ENCODE data around the gene NPM1.
"Not testable (repeated sequence)": the region's sequence is repeated elsewhere in the genome, so short reads cannot be mapped to it uniquely, and the experiment has no call there.

Gene NPM1

GRCh38 chr5:171400169-171400568 lies 12.5 kb downstream of the NPM1 start:
- no peak for ATAC-seq

DNA sequence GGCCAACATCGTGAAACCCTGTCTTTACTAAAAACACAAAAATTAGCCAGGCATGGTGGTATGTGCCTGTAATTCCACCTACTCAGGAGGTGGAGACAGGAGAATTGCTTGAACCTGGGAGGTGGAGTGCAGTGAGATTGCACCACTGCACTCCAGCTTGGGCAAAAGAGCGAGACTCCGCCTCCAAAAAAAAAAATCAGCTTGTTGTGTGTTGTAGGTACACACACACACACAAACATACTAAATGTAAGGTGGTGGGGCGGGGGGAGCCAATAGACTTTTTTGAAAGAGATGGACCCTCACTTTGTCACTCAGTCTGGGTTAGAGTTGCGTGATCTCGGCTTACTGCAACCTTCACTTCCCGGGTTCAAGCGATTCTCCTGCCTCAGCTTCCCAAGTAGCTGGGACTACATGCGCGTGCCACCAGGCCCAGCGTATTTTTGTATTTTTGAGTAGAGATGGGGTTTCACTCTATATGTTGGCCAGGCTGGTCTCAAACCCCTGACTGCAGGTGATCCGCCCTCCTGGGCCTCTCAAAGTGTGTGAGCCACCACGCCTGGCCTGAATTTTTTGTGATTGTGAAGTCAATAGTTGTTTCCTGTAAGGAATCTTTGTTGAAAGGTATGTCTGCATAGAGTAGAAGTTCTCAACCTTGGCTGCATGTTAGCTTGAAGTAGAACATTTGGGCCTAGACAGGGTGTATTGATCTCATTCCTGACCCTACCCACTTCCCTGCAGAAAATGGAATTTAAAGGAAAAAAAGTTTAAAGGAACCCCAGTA lies 13.7 kb downstream of the NPM1 start:
- TF ChIP-seq, protein P1, sequence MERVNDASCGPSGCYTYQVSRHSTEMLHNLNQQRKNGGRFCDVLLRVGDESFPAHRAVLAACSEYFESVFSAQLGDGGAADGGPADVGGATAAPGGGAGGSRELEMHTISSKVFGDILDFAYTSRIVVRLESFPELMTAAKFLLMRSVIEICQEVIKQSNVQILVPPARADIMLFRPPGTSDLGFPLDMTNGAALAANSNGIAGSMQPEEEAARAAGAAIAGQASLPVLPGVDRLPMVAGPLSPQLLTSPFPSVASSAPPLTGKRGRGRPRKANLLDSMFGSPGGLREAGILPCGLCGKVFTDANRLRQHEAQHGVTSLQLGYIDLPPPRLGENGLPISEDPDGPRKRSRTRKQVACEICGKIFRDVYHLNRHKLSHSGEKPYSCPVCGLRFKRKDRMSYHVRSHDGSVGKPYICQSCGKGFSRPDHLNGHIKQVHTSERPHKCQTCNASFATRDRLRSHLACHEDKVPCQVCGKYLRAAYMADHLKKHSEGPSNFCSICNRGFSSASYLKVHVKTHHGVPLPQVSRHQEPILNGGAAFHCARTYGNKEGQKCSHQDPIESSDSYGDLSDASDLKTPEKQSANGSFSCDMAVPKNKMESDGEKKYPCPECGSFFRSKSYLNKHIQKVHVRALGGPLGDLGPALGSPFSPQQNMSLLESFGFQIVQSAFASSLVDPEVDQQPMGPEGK (CRISPR knock-in tag; IDR thresholded peaks at IDR 0.05; ENCODE audit: borderline replicate concordance) = no peak
- no peak for TF ChIP-seq POU6F1 (CRISPR knock-in tag; IDR thresholded peaks at IDR 0.05; ENCODE audit: borderline replicate concordance, low read depth)
- TF ChIP-seq ZC3H10 (CRISPR knock-in tag; IDR thresholded peaks at IDR 0.05) = no peak
- no peak for TF ChIP-seq ZNF8 (CRISPR knock-in tag; IDR thresholded peaks at IDR 0.05)
- TF ChIP-seq ZNF565 (CRISPR knock-in tag; conservative IDR thresholded peaks at IDR 0.05; ENCODE audit: low read depth) = no peak
- TF ChIP-seq OSR1 (CRISPR knock-in tag; IDR thresholded peaks at IDR 0.05) = no peak
- no peak for TF ChIP-seq GLIS3 (CRISPR knock-in tag; IDR thresholded peaks at IDR 0.05)
- no peak for TF ChIP-seq CSDC2 (CRISPR knock-in tag; IDR thresholded peaks at IDR 0.05)
- TF ChIP-seq ZFP3 (CRISPR knock-in tag; IDR thresholded peaks at IDR 0.05) = no peak
- TF ChIP-seq, protein P2, sequence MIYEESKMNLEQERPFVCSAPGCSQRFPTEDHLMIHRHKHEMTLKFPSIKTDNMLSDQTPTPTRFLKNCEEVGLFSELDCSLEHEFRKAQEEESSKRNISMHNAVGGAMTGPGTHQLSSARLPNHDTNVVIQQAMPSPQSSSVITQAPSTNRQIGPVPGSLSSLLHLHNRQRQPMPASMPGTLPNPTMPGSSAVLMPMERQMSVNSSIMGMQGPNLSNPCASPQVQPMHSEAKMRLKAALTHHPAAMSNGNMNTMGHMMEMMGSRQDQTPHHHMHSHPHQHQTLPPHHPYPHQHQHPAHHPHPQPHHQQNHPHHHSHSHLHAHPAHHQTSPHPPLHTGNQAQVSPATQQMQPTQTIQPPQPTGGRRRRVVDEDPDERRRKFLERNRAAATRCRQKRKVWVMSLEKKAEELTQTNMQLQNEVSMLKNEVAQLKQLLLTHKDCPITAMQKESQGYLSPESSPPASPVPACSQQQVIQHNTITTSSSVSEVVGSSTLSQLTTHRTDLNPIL (CRISPR knock-in tag; IDR thresholded peaks at IDR 0.05; ENCODE audit: low read depth) = no peak
- TF ChIP-seq ESRRG (CRISPR knock-in tag; IDR thresholded peaks at IDR 0.05) = no peak
- no peak for ATAC-seq

More at GRCh38 chr5:171400169-171400568, 12.5 kb downstream of the NPM1 start:
- TF ChIP-seq BACH2 (CRISPR knock-in tag; IDR thresholded peaks at IDR 0.05; ENCODE audit: borderline replicate concordance) = no peak
- no peak for TF ChIP-seq POU6F1 (CRISPR knock-in tag; IDR thresholded peaks at IDR 0.05; ENCODE audit: borderline replicate concordance, low read depth)
- no peak for TF ChIP-seq ZNF8 (CRISPR knock-in tag; IDR thresholded peaks at IDR 0.05)
- TF ChIP-seq CSDC2 (CRISPR knock-in tag; IDR thresholded peaks at IDR 0.05) = no peak
- TF ChIP-seq, protein P3, sequence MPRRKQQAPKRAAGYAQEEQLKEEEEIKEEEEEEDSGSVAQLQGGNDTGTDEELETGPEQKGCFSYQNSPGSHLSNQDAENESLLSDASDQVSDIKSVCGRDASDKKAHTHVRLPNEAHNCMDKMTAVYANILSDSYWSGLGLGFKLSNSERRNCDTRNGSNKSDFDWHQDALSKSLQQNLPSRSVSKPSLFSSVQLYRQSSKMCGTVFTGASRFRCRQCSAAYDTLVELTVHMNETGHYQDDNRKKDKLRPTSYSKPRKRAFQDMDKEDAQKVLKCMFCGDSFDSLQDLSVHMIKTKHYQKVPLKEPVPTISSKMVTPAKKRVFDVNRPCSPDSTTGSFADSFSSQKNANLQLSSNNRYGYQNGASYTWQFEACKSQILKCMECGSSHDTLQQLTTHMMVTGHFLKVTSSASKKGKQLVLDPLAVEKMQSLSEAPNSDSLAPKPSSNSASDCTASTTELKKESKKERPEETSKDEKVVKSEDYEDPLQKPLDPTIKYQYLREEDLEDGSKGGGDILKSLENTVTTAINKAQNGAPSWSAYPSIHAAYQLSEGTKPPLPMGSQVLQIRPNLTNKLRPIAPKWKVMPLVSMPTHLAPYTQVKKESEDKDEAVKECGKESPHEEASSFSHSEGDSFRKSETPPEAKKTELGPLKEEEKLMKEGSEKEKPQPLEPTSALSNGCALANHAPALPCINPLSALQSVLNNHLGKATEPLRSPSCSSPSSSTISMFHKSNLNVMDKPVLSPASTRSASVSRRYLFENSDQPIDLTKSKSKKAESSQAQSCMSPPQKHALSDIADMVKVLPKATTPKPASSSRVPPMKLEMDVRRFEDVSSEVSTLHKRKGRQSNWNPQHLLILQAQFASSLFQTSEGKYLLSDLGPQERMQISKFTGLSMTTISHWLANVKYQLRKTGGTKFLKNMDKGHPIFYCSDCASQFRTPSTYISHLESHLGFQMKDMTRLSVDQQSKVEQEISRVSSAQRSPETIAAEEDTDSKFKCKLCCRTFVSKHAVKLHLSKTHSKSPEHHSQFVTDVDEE (CRISPR knock-in tag; IDR thresholded peaks at IDR 0.05) = no peak
- TF ChIP-seq ZFP30 (CRISPR knock-in tag; IDR thresholded peaks at IDR 0.05) = no peak
- no peak for TF ChIP-seq GLIS3 (CRISPR knock-in tag; IDR thresholded peaks at IDR 0.05)
- no peak for TF ChIP-seq RARB (CRISPR knock-in tag; IDR thresholded peaks at IDR 0.05)
- TF ChIP-seq, protein P1 (CRISPR knock-in tag; IDR thresholded peaks at IDR 0.05; ENCODE audit: borderline replicate concordance) = no peak
- no peak for TF ChIP-seq TOX (CRISPR knock-in tag; IDR thresholded peaks at IDR 0.05; ENCODE audit: borderline replicate concordance)
- TF ChIP-seq ISL1 (CRISPR knock-in tag; IDR thresholded peaks at IDR 0.05) = no peak
- TF ChIP-seq, protein P4, sequence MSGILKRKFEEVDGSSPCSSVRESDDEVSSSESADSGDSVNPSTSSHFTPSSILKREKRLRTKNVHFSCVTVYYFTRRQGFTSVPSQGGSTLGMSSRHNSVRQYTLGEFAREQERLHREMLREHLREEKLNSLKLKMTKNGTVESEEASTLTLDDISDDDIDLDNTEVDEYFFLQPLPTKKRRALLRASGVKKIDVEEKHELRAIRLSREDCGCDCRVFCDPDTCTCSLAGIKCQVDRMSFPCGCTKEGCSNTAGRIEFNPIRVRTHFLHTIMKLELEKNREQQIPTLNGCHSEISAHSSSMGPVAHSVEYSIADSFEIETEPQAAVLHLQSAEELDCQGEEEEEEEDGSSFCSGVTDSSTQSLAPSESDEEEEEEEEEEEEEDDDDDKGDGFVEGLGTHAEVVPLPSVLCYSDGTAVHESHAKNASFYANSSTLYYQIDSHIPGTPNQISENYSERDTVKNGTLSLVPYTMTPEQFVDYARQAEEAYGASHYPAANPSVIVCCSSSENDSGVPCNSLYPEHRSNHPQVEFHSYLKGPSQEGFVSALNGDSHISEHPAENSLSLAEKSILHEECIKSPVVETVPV (CRISPR knock-in tag; IDR thresholded peaks at IDR 0.05) = no peak

- not testable (repeated sequence) for ATAC-seq
These were observed 15.1 kb downstream of the NPM1 start for GRCh38 chr5:171402751-171403150.

All from SK-N-SH treated with all-trans-retinoic acid at 6 μM for 48 hours (cell line).